ENCODE data around the gene IPO9. TPM values are rescaled to one million over a fixed set of nuclear protein-coding genes. Genes with fewer than 3 reads are reported as not detected.
A peak's percentile ranks its signal among the peaks of the same experiment; 100 is the strongest.

Gene IPO9
- total RNA-seq, 1 experiment from 2014 or later, result 121 TPM

DNA sequence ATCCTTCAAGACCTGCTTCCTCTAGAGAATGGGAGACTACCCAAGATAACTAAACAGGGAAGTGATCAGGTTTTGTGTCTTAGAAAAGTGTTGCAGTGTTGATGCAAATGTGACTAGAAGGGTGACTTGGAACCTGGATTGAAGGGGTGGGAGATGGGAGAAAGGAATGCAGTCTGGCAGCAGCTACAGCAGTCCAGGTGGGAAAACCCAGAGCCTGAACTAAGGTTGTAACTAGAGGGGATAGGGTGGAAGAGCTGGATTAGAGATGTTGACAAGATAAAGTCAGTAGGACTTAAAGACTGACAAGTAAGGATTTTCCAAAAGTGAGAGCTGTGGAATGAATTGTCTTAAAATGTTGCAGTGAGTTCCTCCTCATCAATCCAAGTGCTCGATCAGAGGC is 52.7 kb downstream of the IPO9 start:
- ChIA-PET POLR2A (ENCODE audit: low non-redundant PET) (interaction anchor here (0.6 kb wide), 1 partner anchor 97 kb away, joined by 3 read pairs; no protein-coding TSS in a partner anchor), CTCF (interaction anchor here (0.7 kb wide), 1 partner anchor 89 kb away, joined by 7 read pairs; no protein-coding TSS in a partner anchor)
- TF ChIP-seq EZH2 (IDR thresholded peaks at IDR 0.05; ENCODE audit: borderline replicate concordance, low read depth, low read length, poor library complexity, severe bottlenecking), result no peak
- TF ChIP-seq, protein P1, sequence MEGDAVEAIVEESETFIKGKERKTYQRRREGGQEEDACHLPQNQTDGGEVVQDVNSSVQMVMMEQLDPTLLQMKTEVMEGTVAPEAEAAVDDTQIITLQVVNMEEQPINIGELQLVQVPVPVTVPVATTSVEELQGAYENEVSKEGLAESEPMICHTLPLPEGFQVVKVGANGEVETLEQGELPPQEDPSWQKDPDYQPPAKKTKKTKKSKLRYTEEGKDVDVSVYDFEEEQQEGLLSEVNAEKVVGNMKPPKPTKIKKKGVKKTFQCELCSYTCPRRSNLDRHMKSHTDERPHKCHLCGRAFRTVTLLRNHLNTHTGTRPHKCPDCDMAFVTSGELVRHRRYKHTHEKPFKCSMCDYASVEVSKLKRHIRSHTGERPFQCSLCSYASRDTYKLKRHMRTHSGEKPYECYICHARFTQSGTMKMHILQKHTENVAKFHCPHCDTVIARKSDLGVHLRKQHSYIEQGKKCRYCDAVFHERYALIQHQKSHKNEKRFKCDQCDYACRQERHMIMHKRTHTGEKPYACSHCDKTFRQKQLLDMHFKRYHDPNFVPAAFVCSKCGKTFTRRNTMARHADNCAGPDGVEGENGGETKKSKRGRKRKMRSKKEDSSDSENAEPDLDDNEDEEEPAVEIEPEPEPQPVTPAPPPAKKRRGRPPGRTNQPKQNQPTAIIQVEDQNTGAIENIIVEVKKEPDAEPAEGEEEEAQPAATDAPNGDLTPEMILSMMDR (conservative IDR thresholded peaks at IDR 0.05; ENCODE audit: low read depth, low read length), result no peak
- no peaks in the 10 kb centered on the region for H3K9me3 ChIP-seq (ENCODE audit: low read depth, low read length, poor library complexity, severe bottlenecking)
- H3K27ac ChIP-seq (ENCODE audit: low read depth, low read length, poor library complexity, severe bottlenecking), result no peak overlapping the region
- no peaks in the 10 kb centered on the region for H3K4me1 ChIP-seq (ENCODE audit: insufficient read depth, low read length, poor library complexity, severe bottlenecking)
- no TSS peak for BruUV-seq (replicated peaks)
- intact Hi-C loops (cut with micrococcal nuclease; ENCODE audit: unreplicated experiment), result no loop called here
- DNase-seq (ENCODE audit: low spot score), result no peak
- peaks cover 9% of the 10 kb centered on the region for H3K36me3 ChIP-seq (ENCODE audit: insufficient read depth, low read length, poor library complexity, severe bottlenecking)
- no peaks in the 10 kb centered on the region for H3K27me3 ChIP-seq (replicated peaks; ENCODE audit: insufficient read depth, low read depth, low read length, poor library complexity)
- no peak overlapping the region for H3K4me3 ChIP-seq (ENCODE audit: low read depth, low read length, poor library complexity, severe bottlenecking)

DNA sequence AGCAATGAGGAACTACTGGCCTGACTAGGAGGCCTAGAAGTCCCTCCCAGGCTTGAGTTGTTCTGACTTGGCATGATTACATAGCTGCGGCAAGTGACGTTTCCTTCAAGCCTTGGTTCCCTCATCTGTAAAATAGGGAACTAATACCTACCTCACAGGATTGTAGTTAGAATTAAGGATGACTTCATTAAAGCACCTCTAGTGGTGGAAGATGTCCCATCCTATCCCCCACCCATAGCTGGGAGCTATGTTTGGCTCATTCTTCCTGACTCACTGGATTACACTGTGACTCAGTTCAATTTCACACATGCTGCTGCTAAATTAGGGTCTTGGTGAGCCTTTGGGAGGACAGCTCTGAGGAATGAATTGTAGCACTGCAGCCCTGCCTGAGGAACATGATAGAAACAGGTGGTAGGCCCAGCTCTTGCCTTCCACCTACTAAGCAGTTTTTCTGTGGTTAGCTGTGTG is 53.7 kb downstream of the IPO9 start:
- no peaks in the 10 kb centered on the region for H3K4me1 ChIP-seq (ENCODE audit: insufficient read depth, low read length, poor library complexity, severe bottlenecking)
- intact Hi-C loops (cut with micrococcal nuclease; ENCODE audit: unreplicated experiment), result no loop called here
- H3K27ac ChIP-seq (ENCODE audit: low read depth, low read length, poor library complexity, severe bottlenecking), result no peak overlapping the region
- DNase-seq (ENCODE audit: low spot score), result peak; percentile 55
- POLR2A ChIA-PET (ENCODE audit: low non-redundant PET), result no interaction called here
- CTCF ChIA-PET, result interaction anchor here (0.7 to 1.2 kb wide), 2 partner anchors 10 to 13 kb away, joined by 3 to 8 read pairs; no protein-coding TSS in a partner anchor
- no peak overlapping the region for H3K4me3 ChIP-seq (ENCODE audit: low read depth, low read length, poor library complexity, severe bottlenecking)
- BruUV-seq (replicated peaks), result no TSS peak
- no peaks in the 10 kb centered on the region for H3K9me3 ChIP-seq (ENCODE audit: low read depth, low read length, poor library complexity, severe bottlenecking)
- H3K27me3 ChIP-seq (replicated peaks; ENCODE audit: insufficient read depth, low read depth, low read length, poor library complexity), result no peaks in the 10 kb centered on the region
- TF ChIP-seq, protein P1 (conservative IDR thresholded peaks at IDR 0.05; ENCODE audit: low read depth, low read length), result no peak
- TF ChIP-seq EZH2 (IDR thresholded peaks at IDR 0.05; ENCODE audit: borderline replicate concordance, low read depth, low read length, poor library complexity, severe bottlenecking), result no peak
- peaks cover 5% of the 10 kb centered on the region for H3K36me3 ChIP-seq (ENCODE audit: insufficient read depth, low read length, poor library complexity, severe bottlenecking)

DNA sequence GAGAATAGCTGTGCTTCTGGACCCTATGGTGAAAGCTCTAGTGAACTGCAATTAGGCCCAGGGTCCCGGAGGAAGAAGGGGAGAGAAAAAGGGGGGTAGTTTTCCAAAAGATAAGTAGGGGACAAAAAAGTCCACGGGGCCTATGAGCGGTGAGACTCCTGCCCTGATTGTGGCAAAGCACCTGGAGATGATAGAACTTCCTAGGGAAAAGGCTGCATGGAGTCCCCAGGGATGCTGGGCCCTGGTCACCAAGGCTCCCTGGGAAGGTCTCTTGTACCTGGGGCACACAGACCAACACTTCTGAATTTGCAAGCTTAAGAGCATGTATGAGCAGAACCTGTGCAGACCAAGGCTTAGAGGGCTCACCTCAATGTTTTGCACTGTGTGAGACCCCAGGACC is 54.3 kb downstream of the IPO9 start:
- DNase-seq (ENCODE audit: low spot score), result no peak
- H3K27me3 ChIP-seq (replicated peaks; ENCODE audit: insufficient read depth, low read depth, low read length, poor library complexity), result no peaks in the 10 kb centered on the region
- ChIA-PET CTCF (interaction anchor here (0.6 to 1.2 kb wide), 3 partner anchors 9 to 21 kb away, joined by 3 to 8 read pairs (median 7); no protein-coding TSS in a partner anchor), POLR2A (ENCODE audit: low non-redundant PET) (no interaction called here)
- peaks cover 4% of the 10 kb centered on the region for H3K36me3 ChIP-seq (ENCODE audit: insufficient read depth, low read length, poor library complexity, severe bottlenecking)
- H3K9me3 ChIP-seq (ENCODE audit: low read depth, low read length, poor library complexity, severe bottlenecking), result no peaks in the 10 kb centered on the region
- no peaks in the 10 kb centered on the region for H3K4me1 ChIP-seq (ENCODE audit: insufficient read depth, low read length, poor library complexity, severe bottlenecking)
- TF ChIP-seq, protein P1 (conservative IDR thresholded peaks at IDR 0.05; ENCODE audit: low read depth, low read length), result no peak
- TF ChIP-seq EZH2 (IDR thresholded peaks at IDR 0.05; ENCODE audit: borderline replicate concordance, low read depth, low read length, poor library complexity, severe bottlenecking), result no peak
- intact Hi-C loops (cut with micrococcal nuclease; ENCODE audit: unreplicated experiment), result no loop called here
- H3K27ac ChIP-seq (ENCODE audit: low read depth, low read length, poor library complexity, severe bottlenecking), result peak overlapping the region; percentile 14
- H3K4me3 ChIP-seq (ENCODE audit: low read depth, low read length, poor library complexity, severe bottlenecking), result no peak overlapping the region
- BruUV-seq (replicated peaks), result no TSS peak

Measured in A673 (cell line).